ENCODE measurements around the gene RALGAPA1.

DNA sequence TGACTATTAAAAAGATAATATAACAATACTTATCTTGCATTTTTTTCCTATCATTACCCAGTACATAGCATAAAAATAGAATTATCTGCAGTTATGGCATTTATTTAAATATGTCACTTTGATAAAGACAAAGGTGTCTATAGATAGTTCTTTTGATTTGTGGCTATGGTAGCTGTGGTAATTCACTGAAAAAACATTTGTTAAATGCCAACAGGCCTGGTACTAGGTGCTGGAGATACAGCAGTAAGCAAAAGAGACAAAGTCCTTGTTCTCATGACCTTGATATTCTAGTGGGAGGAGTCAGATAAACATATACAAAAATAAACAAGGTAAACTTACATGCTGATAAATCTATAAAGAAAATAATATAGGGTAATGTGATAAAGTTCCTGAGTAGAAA is 230.5 kb downstream of the RALGAPA1 start:
- TF ChIP-seq EP300 (IDR thresholded peaks at IDR 0.05) = no peak
- TF ChIP-seq, protein P1, sequence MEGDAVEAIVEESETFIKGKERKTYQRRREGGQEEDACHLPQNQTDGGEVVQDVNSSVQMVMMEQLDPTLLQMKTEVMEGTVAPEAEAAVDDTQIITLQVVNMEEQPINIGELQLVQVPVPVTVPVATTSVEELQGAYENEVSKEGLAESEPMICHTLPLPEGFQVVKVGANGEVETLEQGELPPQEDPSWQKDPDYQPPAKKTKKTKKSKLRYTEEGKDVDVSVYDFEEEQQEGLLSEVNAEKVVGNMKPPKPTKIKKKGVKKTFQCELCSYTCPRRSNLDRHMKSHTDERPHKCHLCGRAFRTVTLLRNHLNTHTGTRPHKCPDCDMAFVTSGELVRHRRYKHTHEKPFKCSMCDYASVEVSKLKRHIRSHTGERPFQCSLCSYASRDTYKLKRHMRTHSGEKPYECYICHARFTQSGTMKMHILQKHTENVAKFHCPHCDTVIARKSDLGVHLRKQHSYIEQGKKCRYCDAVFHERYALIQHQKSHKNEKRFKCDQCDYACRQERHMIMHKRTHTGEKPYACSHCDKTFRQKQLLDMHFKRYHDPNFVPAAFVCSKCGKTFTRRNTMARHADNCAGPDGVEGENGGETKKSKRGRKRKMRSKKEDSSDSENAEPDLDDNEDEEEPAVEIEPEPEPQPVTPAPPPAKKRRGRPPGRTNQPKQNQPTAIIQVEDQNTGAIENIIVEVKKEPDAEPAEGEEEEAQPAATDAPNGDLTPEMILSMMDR (IDR thresholded peaks at IDR 0.05) = no peak
